Endodermal cell (in vitro differentiated cells): ENCODE data around the gene APOC3. TPM values are rescaled to one million over a fixed set of nuclear protein-coding genes. Genes with fewer than 3 reads are reported as not detected.

Experiments used
- DNase-seq: peaks from one replicate; pipeline ENCODE4 v3.0.0-alpha.2; 2017
- H3K27ac ChIP-seq: 2 replicates; pipeline ENCODE4 v1.5.1; 2013; ENCODE audit warnings: mild to moderate bottlenecking, low read depth, low read length, moderate library complexity
- H3K27me3 ChIP-seq: 2 replicates; pipeline ENCODE4 v1.6.1; 2013; ENCODE audit warnings: mild to moderate bottlenecking, low read length, moderate library complexity; ENCODE audit not compliant: insufficient read depth, control insufficient read depth, poor library complexity, severe bottlenecking
- H3K36me3 ChIP-seq: 2 replicates; pipeline ENCODE4 v1.7.0; 2013; ENCODE audit warnings: mild to moderate bottlenecking, low read length, moderate library complexity; ENCODE audit not compliant: control insufficient read depth, insufficient read depth
- H3K4me1 ChIP-seq: one replicate; pipeline ENCODE4 v1.7.0; 2013; ENCODE audit warnings: low read length; ENCODE audit not compliant: control insufficient read depth, insufficient read depth
- H3K4me3 ChIP-seq: 2 replicates; pipeline ENCODE4 v1.5.1; 2013; ENCODE audit warnings: mild to moderate bottlenecking, low read length, moderate library complexity
- H3K9ac ChIP-seq: 2 replicates; pipeline ENCODE4 v1.6.1; 2013; ENCODE audit warnings: mild to moderate bottlenecking, low read length, moderate library complexity; ENCODE audit not compliant: poor library complexity, severe bottlenecking; ENCODE audit errors: extremely low read depth
- H3K9me3 ChIP-seq: 2 replicates; pipeline ENCODE4 v1.6.1; 2013; ENCODE audit warnings: mild to moderate bottlenecking, low read length, moderate library complexity; ENCODE audit not compliant: control insufficient read depth
- H3K27ac Mint-ChIP-seq: 2 replicates; pipeline ENCODE4 v1.8.0; 2020; ENCODE audit warnings: mixed read lengths
- H3K27me3 Mint-ChIP-seq: 2 replicates; pipeline ENCODE4 v1.8.0; 2021; ENCODE audit warnings: mild to moderate bottlenecking, mixed read lengths; ENCODE audit not compliant: insufficient read depth
- H3K36me3 Mint-ChIP-seq: 2 replicates; pipeline ENCODE4 v1.8.0; 2020; ENCODE audit warnings: low read depth, mixed read lengths
- H3K4me1 Mint-ChIP-seq: 2 replicates; pipeline ENCODE4 v1.8.0; 2020; ENCODE audit warnings: mixed read lengths
- H3K4me3 Mint-ChIP-seq: 2 replicates; pipeline ENCODE4 v1.8.0; 2020; ENCODE audit warnings: mild to moderate bottlenecking, moderate library complexity, mixed read lengths
- H3K9me3 Mint-ChIP-seq: 2 replicates; pipeline ENCODE4 v1.8.0; 2020; ENCODE audit warnings: mild to moderate bottlenecking, mixed read lengths
- WGBS, 2 experiments: methylation state at CpG; one replicate each; pipeline versions ENCODE4 v1.1.5 to v1.1.7; 2013; ENCODE audit warnings: missing lambda C conversion rate in 2 of 2, mixed read lengths in 1 of 2; ENCODE audit not compliant: insufficient coverage in 1 of 2, insufficient read length in 1 of 2; 5-methylcytosine and 5-hydroxymethylcytosine counted together
- total RNA-seq, 2 donors: library from RNA; stranded (reverse); fragmentation: NEBNext Ultra II Directional in 1 of 2; extraction: Animal tissue kit (Norgen Biotek cat#: 25700) in 1 of 2; gene quantifications; 2 replicates in 1 of 2; 3 replicates in 1 of 2; pipeline ENCODE4 v1.2.1, GENCODE V29; 2021
- TF ChIP-seq, protein P1 (sequence below): fragments of 200-600 bp; sonication (generic); conservative IDR thresholded peaks from 2 replicates; pipeline ENCODE4 v1.5.0; 2021; ENCODE audit warnings: antibody characterized with exemption, mild to moderate bottlenecking

The APOC3 gene
- total RNA-seq, 2 donors from 2014 or later = not detected

DNA sequence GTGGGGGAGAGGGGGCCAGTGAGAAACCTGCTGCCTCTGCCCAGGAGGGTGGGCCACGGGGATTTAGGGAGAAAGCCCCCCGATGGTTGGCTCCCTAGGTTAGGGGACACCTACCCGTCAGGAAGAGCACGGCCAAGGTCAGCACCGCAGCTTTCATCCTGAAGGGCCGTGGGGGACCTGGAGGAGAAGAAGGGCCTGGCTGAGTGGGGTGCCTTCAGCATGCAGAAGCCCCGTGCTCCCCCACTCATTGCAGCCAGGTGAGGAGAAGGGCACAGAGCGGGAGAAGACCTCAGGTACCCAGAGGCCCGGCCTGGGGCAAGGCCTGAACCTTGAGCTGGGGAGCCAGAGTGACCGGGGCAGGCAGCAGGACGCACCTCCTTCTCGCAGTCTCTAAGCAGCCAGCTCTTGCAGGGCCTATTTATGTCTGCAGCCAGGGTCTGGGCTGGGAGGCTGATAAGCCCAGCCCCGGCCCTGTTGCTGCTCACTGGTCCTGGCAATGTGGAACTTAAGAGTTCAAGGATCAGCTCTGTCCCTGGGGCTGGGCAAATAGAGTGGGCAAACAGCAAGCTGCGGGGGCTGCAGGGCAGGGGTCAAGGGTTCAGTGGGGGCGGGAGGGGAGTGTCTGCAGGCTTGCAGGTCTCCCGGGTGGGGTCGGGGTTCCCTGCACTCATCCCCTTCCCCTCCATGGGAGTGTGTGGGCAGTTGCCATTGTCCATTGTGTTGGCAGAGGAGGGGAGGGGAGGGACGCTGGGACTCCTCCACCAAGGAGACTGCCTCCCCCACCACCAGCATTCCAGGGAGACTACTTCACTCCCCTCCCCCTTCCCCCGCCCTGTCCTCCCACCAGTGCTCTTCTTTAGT lies 7.8 kb downstream of the APOC3 start, which contains the start of gene APOA1:
Gene APOA1 (minus strand): TSS at position 392 of the 861 bp plus-strand sequence. CDS start 235 bp downstream, at position 157.
- Mint-ChIP-seq H3K36me3 (peaks cover 2% of the 10 kb centered on the region), H3K27ac (peak within 1 kb of the TSS; percentile 91), H3K4me1 (peaks cover 45% of the 10 kb centered on the region), H3K4me3 (peak within 1 kb of the TSS; percentile 31), H3K9me3 (no peaks in the 10 kb centered on the region), H3K27me3 (peaks cover 7% of the 10 kb centered on the region)
- H3K9me3 ChIP-seq = no peaks in the 10 kb centered on the region
- H3K9ac ChIP-seq = no peak within 1 kb of the TSS
- H3K4me1 ChIP-seq = peaks cover 24% of the 10 kb centered on the region
- peak within 1 kb of the TSS; percentile 56 for H3K4me3 ChIP-seq
- 60 to 70% methylated on average over 4 to 17 of the region's 19 CpGs for WGBS, 2 experiments
- TF ChIP-seq, protein P1, sequence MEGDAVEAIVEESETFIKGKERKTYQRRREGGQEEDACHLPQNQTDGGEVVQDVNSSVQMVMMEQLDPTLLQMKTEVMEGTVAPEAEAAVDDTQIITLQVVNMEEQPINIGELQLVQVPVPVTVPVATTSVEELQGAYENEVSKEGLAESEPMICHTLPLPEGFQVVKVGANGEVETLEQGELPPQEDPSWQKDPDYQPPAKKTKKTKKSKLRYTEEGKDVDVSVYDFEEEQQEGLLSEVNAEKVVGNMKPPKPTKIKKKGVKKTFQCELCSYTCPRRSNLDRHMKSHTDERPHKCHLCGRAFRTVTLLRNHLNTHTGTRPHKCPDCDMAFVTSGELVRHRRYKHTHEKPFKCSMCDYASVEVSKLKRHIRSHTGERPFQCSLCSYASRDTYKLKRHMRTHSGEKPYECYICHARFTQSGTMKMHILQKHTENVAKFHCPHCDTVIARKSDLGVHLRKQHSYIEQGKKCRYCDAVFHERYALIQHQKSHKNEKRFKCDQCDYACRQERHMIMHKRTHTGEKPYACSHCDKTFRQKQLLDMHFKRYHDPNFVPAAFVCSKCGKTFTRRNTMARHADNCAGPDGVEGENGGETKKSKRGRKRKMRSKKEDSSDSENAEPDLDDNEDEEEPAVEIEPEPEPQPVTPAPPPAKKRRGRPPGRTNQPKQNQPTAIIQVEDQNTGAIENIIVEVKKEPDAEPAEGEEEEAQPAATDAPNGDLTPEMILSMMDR = no peak
- H3K36me3 ChIP-seq = no peaks in the 10 kb centered on the region
- DNase-seq = peak; percentile 77
- H3K27ac ChIP-seq = peak within 1 kb of the TSS; percentile 55
- no peaks in the 10 kb centered on the region for H3K27me3 ChIP-seq

DNA sequence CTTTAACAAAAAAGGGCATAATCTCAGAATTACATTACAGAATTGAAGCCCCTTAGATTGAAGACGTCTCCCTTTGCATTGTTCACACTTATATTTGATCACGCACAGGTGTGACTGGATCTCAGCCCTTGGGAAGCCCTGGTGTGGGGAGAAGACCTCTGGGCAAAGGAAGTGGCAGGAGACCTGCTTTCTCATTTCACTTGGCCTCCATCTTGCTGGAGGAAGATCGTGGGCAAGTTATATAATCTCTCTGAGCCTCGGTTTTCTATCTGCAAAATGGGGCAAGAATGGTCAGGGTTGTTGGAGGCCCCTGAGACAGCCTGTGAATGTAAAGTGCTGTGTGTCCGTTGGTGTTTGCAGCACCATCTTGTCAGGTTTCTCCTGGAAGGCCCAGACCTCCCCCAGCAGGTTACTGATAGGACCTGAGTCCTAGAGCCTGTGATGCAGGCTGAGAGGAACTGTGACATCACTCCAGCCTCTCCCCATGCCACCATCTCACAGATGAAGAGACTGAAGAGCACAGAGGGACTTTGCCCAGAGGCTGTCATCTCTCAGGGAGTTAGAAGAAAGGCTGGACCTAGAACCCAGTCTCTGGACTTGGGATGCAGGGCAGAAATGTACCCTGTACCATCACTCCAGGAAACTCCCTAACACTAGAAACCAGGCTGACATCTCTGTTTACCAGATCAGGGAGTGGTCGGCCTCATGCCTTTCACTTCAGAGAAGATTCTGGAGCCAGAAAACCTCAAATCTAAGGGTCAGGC lies 8.8 kb downstream of the APOC3 start:
- peaks cover 53% of the 10 kb centered on the region for H3K4me1 Mint-ChIP-seq
- Histone ChIP-seq H3K27me3 (no peaks in the 10 kb centered on the region), H3K4me1 (peaks cover 33% of the 10 kb centered on the region), H3K9ac (no peak overlapping the region), H3K4me3 (no peak overlapping the region), H3K9me3 (no peaks in the 10 kb centered on the region), H3K36me3 (no peaks in the 10 kb centered on the region), H3K27ac (no peak overlapping the region)
- H3K36me3 Mint-ChIP-seq = peaks cover 9% of the 10 kb centered on the region
- no peaks in the 10 kb centered on the region for H3K9me3 Mint-ChIP-seq
- H3K4me3 Mint-ChIP-seq = no peak overlapping the region
- H3K27me3 Mint-ChIP-seq = peaks cover 7% of the 10 kb centered on the region
- no peak for DNase-seq
- WGBS, 2 experiments = 89 to 100% methylated on average over 3 to 6 of the region's 6 CpGs
- TF ChIP-seq, protein P1 = no peak
- H3K27ac Mint-ChIP-seq = peak overlapping the region; percentile 91

DNA sequence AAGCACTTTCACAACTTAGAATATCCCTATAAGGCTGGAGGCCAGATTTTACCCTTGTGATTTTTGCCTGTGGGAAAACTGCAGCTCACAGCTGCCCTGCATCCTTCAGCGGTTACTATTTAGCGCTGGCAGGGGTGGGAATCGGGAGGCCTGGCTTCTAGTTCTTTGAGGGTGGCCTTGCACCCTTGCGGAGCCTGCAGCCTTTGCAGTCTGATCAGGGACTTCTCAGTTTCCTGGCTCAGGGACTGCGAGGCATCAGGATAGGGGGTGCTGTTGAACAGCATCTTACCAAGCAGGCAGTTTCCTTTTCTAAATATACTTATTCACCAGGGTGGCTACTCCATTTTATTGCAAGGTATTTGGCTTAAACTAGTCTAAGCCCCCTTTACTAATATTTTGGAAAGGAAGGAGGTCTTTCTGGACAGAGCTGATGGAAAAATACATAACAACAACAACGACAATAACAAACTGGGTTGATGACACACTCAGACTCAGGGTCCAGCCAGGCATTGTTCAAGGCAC lies 10.6 kb downstream of the APOC3 start:
- Mint-ChIP-seq H3K4me1 (peaks cover 56% of the 10 kb centered on the region), H3K9me3 (no peaks in the 10 kb centered on the region), H3K4me3 (no peak overlapping the region), H3K36me3 (peaks cover 18% of the 10 kb centered on the region), H3K27ac (no peak overlapping the region), H3K27me3 (no peaks in the 10 kb centered on the region)
- H3K4me3 ChIP-seq = no peak overlapping the region
- WGBS, 2 experiments = 78 to 82% methylated on average over 3 to 6 of the region's 6 CpGs
- no peaks in the 10 kb centered on the region for H3K27me3 ChIP-seq
- peaks cover 7% of the 10 kb centered on the region for H3K36me3 ChIP-seq
- H3K9me3 ChIP-seq = no peaks in the 10 kb centered on the region
- TF ChIP-seq, protein P1 = peak; percentile 59
- no peak overlapping the region for H3K27ac ChIP-seq
- H3K9ac ChIP-seq = no peak overlapping the region
- DNase-seq = peak; percentile 73
- peaks cover 39% of the 10 kb centered on the region for H3K4me1 ChIP-seq
